Body of pancreas (tissue), 4 donors: ENCODE measurements around the gene RRAS. TPM values are rescaled to one million over a fixed set of nuclear protein-coding genes. Genes with fewer than 3 reads are reported as not detected.

ENCODE experiments used
- ATAC-seq: fragments of 150-250 bp; one replicate; pipeline ENCODE4 v1.9.1; 2016
- DNase-seq, 4 donors: peaks; one replicate each; pipeline ENCODE4 v3.0.0-alpha.2; 2019
- H3K27ac ChIP-seq, 4 donors: fragments of 200-600 bp; sonication (generic); 1 replicate in 3 of 4; 2 replicates in 1 of 4; pipeline versions ENCODE4 v1.5.1 to v1.6.1; 2016 to 2019; ENCODE audit warnings: mild to moderate bottlenecking in 1 of 4, mixed read lengths in 1 of 4, moderate library complexity in 1 of 4
- H3K27me3 ChIP-seq, 2 donors: fragments of 200-600 bp; sonication (generic); one replicate each; pipeline ENCODE4 v1.6.0; 2016; ENCODE audit warnings: mild to moderate bottlenecking in 1 of 2
- H3K36me3 ChIP-seq, 2 donors: fragments of 200-600 bp; sonication (generic); replicated peaks in 1 of 2; 2 replicates each; pipeline ENCODE4 v1.5.1; 2016; ENCODE audit warnings: low read depth in 2 of 2; ENCODE audit not compliant: insufficient read depth in 1 of 2
- H3K4me1 ChIP-seq: fragments of 200-600 bp; sonication (generic); one replicate; pipeline ENCODE4 v1.6.0; 2016
- H3K4me3 ChIP-seq, 2 donors: fragments of 200-600 bp; sonication (generic); 1 replicate in 1 of 2; 2 replicates in 1 of 2; pipeline ENCODE4 v1.5.1; 2016 to 2019
- H3K9me3 ChIP-seq, 3 donors: fragments of 200-600 bp; sonication (generic); 1 replicate in 2 of 3; 2 replicates in 1 of 3; pipeline ENCODE4 v1.5.1; 2016
- CTCF ChIP-seq, 7 experiments: fragments of 450-650 bp in 4 of 7; fragments of 200-600 bp in 3 of 7; sonication (generic) in 3 of 7; IDR thresholded peaks; one replicate each; pipeline ENCODE4 v1.5.1; 2016 to 2019; ENCODE audit warnings: antibody characterized with exemption in 7 of 7
- POLR2A ChIP-seq, 3 donors: fragments of 450-650 bp; IDR thresholded peaks; one replicate each; pipeline ENCODE4 v1.6.1; 2016; ENCODE audit warnings: antibody characterized with exemption in 3 of 3, mild to moderate bottlenecking in 2 of 3
- WGBS, 2 donors: methylation state at CpG; one replicate each; pipeline ENCODE4 v1.1.5; 2017; 5-methylcytosine and 5-hydroxymethylcytosine counted together
- intact Hi-C: fragments of 100-400 bp; cut with DNase I; formaldehyde crosslinking; loops from one replicate; pipeline ENCODE4 v1.15.1; 2023
- total RNA-seq, 2 donors: library from RNA; depleted of rRNA; stranded (reverse); fragments of >200 nt; gene quantifications; one replicate each; pipeline ENCODE4 v1.1.0, GENCODE V29; 2016

Gene RRAS
- total RNA-seq, 2 donors from 2014 or later = 10.9 to 17.9 TPM

- intact Hi-C loops = no loop called here
- peaks cover 47% of the 10 kb centered on the region for H3K4me1 ChIP-seq
- no peak for DNase-seq
- H3K4me3 ChIP-seq = no peak overlapping the region
- H3K27me3 ChIP-seq = no peaks in the 10 kb centered on the region
- H3K27ac ChIP-seq = peak overlapping the region in 3 of 4 donors; percentile 49 to 73 (median 52)
- no peak for ATAC-seq
- H3K36me3 ChIP-seq = peaks cover 6 to 16% of the 10 kb centered on the region in 2 donors
- 55 to 57% methylated on average over 9 to 10 of the region's 10 CpGs for WGBS, 2 donors
- TF ChIP-seq POLR2A (IDR thresholded peaks at IDR 0.05) = no peak
- no peak for TF ChIP-seq CTCF (IDR thresholded peaks at IDR 0.05)
- H3K9me3 ChIP-seq = no peaks in the 10 kb centered on the region
These were observed 39.9 kb upstream of the RRAS start for GRCh38 chr19:49679771-49680413.

GRCh38 chr19:49678985-49679770 is 39.2 kb upstream of the RRAS start:
- H3K4me3 ChIP-seq = no peak overlapping the region
- ATAC-seq = no peak

GRCh38 chr19:49677901-49678674 is 38.1 kb upstream of the RRAS start:
- Histone ChIP-seq H3K27ac (peak overlapping the region; percentile 74 to 92 (median 90)), H3K4me3 (peak overlapping the region; percentile 90 to 92), H3K27me3 (no peaks in the 10 kb centered on the region), H3K36me3 (peaks cover 6 to 8% of the 10 kb centered on the region in 2 donors), H3K9me3 (no peaks in the 10 kb centered on the region), H3K4me1 (peaks cover 47% of the 10 kb centered on the region)
- no peak for ATAC-seq
- DNase-seq = peak; percentile 69 to 83 (median 74)
- 0 to 2% methylated on average over 7 to 21 of the region's 21 CpGs for WGBS, 2 donors
- peak in 1 of 3 donors; percentile 11 for TF ChIP-seq POLR2A (IDR thresholded peaks at IDR 0.05)
- peak; percentile 46 to 69 (median 60) for TF ChIP-seq CTCF (IDR thresholded peaks at IDR 0.05)
- intact Hi-C loops = no loop called here

More at GRCh38 chr19:49678985-49679770, 39.2 kb upstream of the RRAS start:
- TF ChIP-seq CTCF (IDR thresholded peaks at IDR 0.05) (no peak), POLR2A (IDR thresholded peaks at IDR 0.05) (no peak)
- Histone ChIP-seq H3K27ac (peak overlapping the region in 2 of 4 donors; percentile 52 to 91), H3K9me3 (no peaks in the 10 kb centered on the region), H3K36me3 (peaks cover 6 to 13% of the 10 kb centered on the region in 2 donors), H3K4me1 (peaks cover 47% of the 10 kb centered on the region), H3K27me3 (no peaks in the 10 kb centered on the region)
- no peak for DNase-seq
- 47 to 48% methylated on average over 9 to 12 of the region's 12 CpGs for WGBS, 2 donors
- intact Hi-C loops = no loop called here

GRCh38 chr19:49677231-49677900 is 37.4 kb upstream of the RRAS start, which contains the start of gene PRMT1:
Gene PRMT1 (plus strand): TSS chr19:49677271. CDS start chr19:49677281, 10 bp downstream.
- peak; percentile 74 to 95 (median 92) for TF ChIP-seq POLR2A (IDR thresholded peaks at IDR 0.05)
- TF ChIP-seq CTCF (IDR thresholded peaks at IDR 0.05) = no peak
- DNase-seq (peak in 2 of 4 donors; percentile 45 to 55), ATAC-seq (no peak)
- 0% methylated on average over 17 to 55 of the region's 57 CpGs for WGBS, 2 donors
- intact Hi-C loops = no loop called here
- Histone ChIP-seq H3K9me3 (no peaks in the 10 kb centered on the region), H3K4me1 (peaks cover 49% of the 10 kb centered on the region), H3K27ac (peak within 1 kb of the TSS; percentile 91 to 95 (median 94)), H3K36me3 (peaks cover 6 to 7% of the 10 kb centered on the region in 2 donors), H3K4me3 (peak within 1 kb of the TSS; percentile 90 to 92), H3K27me3 (no peaks in the 10 kb centered on the region)
